Measurements from ENCODE around the gene WWP2. TPM values are rescaled to one million over a fixed set of nuclear protein-coding genes. Genes with fewer than 3 reads are reported as not detected.
"Not testable (repeated sequence)": the region's sequence is repeated elsewhere in the genome, so short reads cannot be mapped to it uniquely, and the experiment has no call there.

Gene WWP2
- polyA plus RNA-seq, 3 donors, result 29.6 to 54.4 (median 46.0) TPM

GRCh38 chr16:69784586-69784985 lies 22.5 kb downstream of the WWP2 start:
- Histone ChIP-seq H3K4me3 (replicated peaks in 1 of 3; ENCODE audit: low read depth in 2 of 3, low read length in 3 of 3) (no peak overlapping the region), H3K9me3 (replicated peaks in 1 of 2; ENCODE audit: control insufficient read depth in 1 of 2, insufficient read depth in 1 of 2, low read length in 2 of 2) (no peaks in the 10 kb centered on the region), H4K20me1 (ENCODE audit: insufficient read depth, low read length) (peaks cover 97% of the 10 kb centered on the region), H3K27ac (ENCODE audit: low read depth in 1 of 2, low read length in 2 of 2) (no peak overlapping the region), H3K9ac (ENCODE audit: insufficient read depth, low read length, poor library complexity, severe bottlenecking) (no peak overlapping the region), H3K27me3 (ENCODE audit: control insufficient read depth in 2 of 2, insufficient read depth in 2 of 2, low read length in 2 of 2) (no peaks in the 10 kb centered on the region), H3K4me1 (ENCODE audit: control insufficient read depth in 1 of 2, insufficient read depth in 2 of 2, low read length in 2 of 2) (no peaks in the 10 kb centered on the region), H2AFZ (ENCODE audit: insufficient read depth, low read depth, low read length, poor library complexity, severe bottlenecking) (no peak overlapping the region), H3K4me2 (replicated peaks; ENCODE audit: extremely low read depth, low read length, poor library complexity, severe bottlenecking) (no peak overlapping the region), H3K36me3 (replicated peaks in 1 of 2; ENCODE audit: control insufficient read depth in 1 of 2, insufficient read depth in 2 of 2, low read length in 2 of 2) (peaks cover 64 to 91% of the 10 kb centered on the region in 2 donors), H3K79me2 (ENCODE audit: insufficient read depth, low read length) (peaks cover 61% of the 10 kb centered on the region)
- H3K27me3 Mint-ChIP-seq (ENCODE audit: low read depth in 3 of 3), result peaks cover 0 to 2% (median 0%) of the 10 kb centered on the region in 3 donors
- H3K4me1 Mint-ChIP-seq, result peaks cover 4% of the 10 kb centered on the region
- H3K9me3 Mint-ChIP-seq, result no peaks in the 10 kb centered on the region
- intact Hi-C loops (cut with micrococcal nuclease), result no loop called here
- TF ChIP-seq CTCF (IDR thresholded peaks at IDR 0.05), result no peak
- no peak for DNase-seq
- no peak overlapping the region for H3K4me3 Mint-ChIP-seq
- no peak overlapping the region for H3K27ac Mint-ChIP-seq
- WGBS (ENCODE audit: insufficient coverage), result 83% methylated on average over 1 of the region's 6 CpGs
- peaks cover 58 to 81% of the 10 kb centered on the region in 2 donors for H3K36me3 Mint-ChIP-seq

- H3K36me3 ChIP-seq (replicated peaks in 1 of 2; ENCODE audit: control insufficient read depth in 1 of 2, insufficient read depth in 2 of 2, low read length in 2 of 2), result peaks cover 74 to 98% of the 10 kb centered on the region in 2 donors
- 100% methylated on average over 3 of the region's 4 CpGs for WGBS (ENCODE audit: insufficient coverage)
Measured at GRCh38 chr16:69787883-69788282, 25.8 kb downstream of the WWP2 start.

GRCh38 chr16:69791391-69791847 lies 29.3 kb downstream of the WWP2 start:
- H3K4me3 ChIP-seq (replicated peaks in 1 of 3; ENCODE audit: low read depth in 2 of 3, low read length in 3 of 3); H3K4me1 ChIP-seq (ENCODE audit: control insufficient read depth in 1 of 2, insufficient read depth in 2 of 2, low read length in 2 of 2); H3K4me1 Mint-ChIP-seq; DNase-seq; H3K4me2 ChIP-seq (replicated peaks; ENCODE audit: extremely low read depth, low read length, poor library complexity, severe bottlenecking); H3K27me3 ChIP-seq (ENCODE audit: control insufficient read depth in 2 of 2, insufficient read depth in 2 of 2, low read length in 2 of 2); H3K9me3 ChIP-seq (replicated peaks in 1 of 2; ENCODE audit: control insufficient read depth in 1 of 2, insufficient read depth in 1 of 2, low read length in 2 of 2); H3K27me3 Mint-ChIP-seq (ENCODE audit: low read depth in 3 of 3); intact Hi-C loops (cut with micrococcal nuclease); H3K27ac Mint-ChIP-seq; H3K9me3 Mint-ChIP-seq; H3K27ac ChIP-seq (ENCODE audit: low read depth in 1 of 2, low read length in 2 of 2); H2AFZ ChIP-seq (ENCODE audit: insufficient read depth, low read depth, low read length, poor library complexity, severe bottlenecking); H3K4me3 Mint-ChIP-seq; H3K9ac ChIP-seq (ENCODE audit: insufficient read depth, low read length, poor library complexity, severe bottlenecking): not testable (repeated sequence)
- peaks cover 56 to 92% of the 10 kb centered on the region in 2 donors for H3K36me3 ChIP-seq (replicated peaks in 1 of 2; ENCODE audit: control insufficient read depth in 1 of 2, insufficient read depth in 2 of 2, low read length in 2 of 2)
- H4K20me1 ChIP-seq (ENCODE audit: insufficient read depth, low read length), result peaks cover 92% of the 10 kb centered on the region
- WGBS (ENCODE audit: insufficient coverage), result 100% methylated on average over 4 of the region's 6 CpGs
- H3K79me2 ChIP-seq (ENCODE audit: insufficient read depth, low read length), result peaks cover 24% of the 10 kb centered on the region
- H3K36me3 Mint-ChIP-seq, result peaks cover 51 to 81% of the 10 kb centered on the region in 2 donors

More at GRCh38 chr16:69787883-69788282, 25.8 kb downstream of the WWP2 start:
- no peak overlapping the region for H3K4me2 ChIP-seq (replicated peaks; ENCODE audit: extremely low read depth, low read length, poor library complexity, severe bottlenecking)
- no peak overlapping the region for H3K4me3 Mint-ChIP-seq
- H3K27ac Mint-ChIP-seq, result peak overlapping the region in 1 of 7 donors; percentile 18
- no peak overlapping the region for H3K27ac ChIP-seq (ENCODE audit: low read depth in 1 of 2, low read length in 2 of 2)
- intact Hi-C loops (cut with micrococcal nuclease), result no loop called here
- no peak for DNase-seq
- peaks cover 41% of the 10 kb centered on the region for H3K79me2 ChIP-seq (ENCODE audit: insufficient read depth, low read length)
- H3K4me1 Mint-ChIP-seq, result no peaks in the 10 kb centered on the region
- peaks cover 0 to 2% (median 0%) of the 10 kb centered on the region in 7 donors for H3K9me3 Mint-ChIP-seq
- H3K27me3 ChIP-seq (ENCODE audit: control insufficient read depth in 2 of 2, insufficient read depth in 2 of 2, low read length in 2 of 2), result no peaks in the 10 kb centered on the region
- H3K27me3 Mint-ChIP-seq (ENCODE audit: low read depth in 3 of 3), result no peaks in the 10 kb centered on the region
- H3K4me3 ChIP-seq (replicated peaks in 1 of 3; ENCODE audit: low read depth in 2 of 3, low read length in 3 of 3), result no peak overlapping the region
- peaks cover 60 to 91% of the 10 kb centered on the region in 2 donors for H3K36me3 Mint-ChIP-seq
- no peaks in the 10 kb centered on the region for H3K4me1 ChIP-seq (ENCODE audit: control insufficient read depth in 1 of 2, insufficient read depth in 2 of 2, low read length in 2 of 2)
- no peaks in the 10 kb centered on the region for H3K9me3 ChIP-seq (replicated peaks in 1 of 2; ENCODE audit: control insufficient read depth in 1 of 2, insufficient read depth in 1 of 2, low read length in 2 of 2)
- no peak overlapping the region for H2AFZ ChIP-seq (ENCODE audit: insufficient read depth, low read depth, low read length, poor library complexity, severe bottlenecking)
- H4K20me1 ChIP-seq (ENCODE audit: insufficient read depth, low read length), result peaks cover 94% of the 10 kb centered on the region
- no peak overlapping the region for H3K9ac ChIP-seq (ENCODE audit: insufficient read depth, low read length, poor library complexity, severe bottlenecking)
- TF ChIP-seq CTCF (IDR thresholded peaks at IDR 0.05), result no peak
